OCI-LY3 (cell line): ENCODE measurements around the gene ZSWIM6.

Source experiments
- CTCF ChIP-seq: fragments of 200-600, 300-600 bp; sonication (generic); IDR thresholded peaks from 2 replicates; pipeline ENCODE4 v1.5.1; 2014; ENCODE audit warnings: antibody characterized with exemption, low read length, low read depth
- EZH2phosphoT487 ChIP-seq: fragments of 200-600 bp; shearing (Covaris generic); IDR thresholded peaks from 2 replicates; pipeline ENCODE4 v1.6.1; 2018; ENCODE audit warnings: antibody characterized with exemption, mixed run types, low read depth

GRCh38 chr5:61348447-61348846 lies 16.4 kb downstream of the ZSWIM6 start:
- TF ChIP-seq CTCF (no peak), EZH2phosphoT487 (no peak)
